HCT116 (cell line): ENCODE measurements around the gene LIMK2. TPM values are rescaled to one million over a fixed set of nuclear protein-coding genes. Genes with fewer than 3 reads are reported as not detected.

ENCODE experiments used
- ATAC-seq: fragments of 200-7000 bp; cut with Tn5 transposase; 2 replicates; pipeline ENCODE4 v1.9.1; 2020; ENCODE audit warnings: mild to moderate bottlenecking, moderate library complexity
- BruUV-seq: library from RNA; stranded (reverse); fragments of 400-500 nt; replicated peaks from 2 replicates; lab custom pipeline; 2021; lab: Mats Ljungman, UMichigan
- CTCF ChIA-PET: fragments of 300-600 bp; sonication (Branson Sonifier 250); formaldehyde crosslinking; loops from one replicate; lab custom pipeline; 2021; ENCODE audit warnings: antibody characterized with exemption; lab: Charles Lee
- POLR2A ChIA-PET: fragments of 300-600, 350-600 bp; sonication (Branson Sonifier 250); formaldehyde crosslinking; loops from one replicate; lab custom pipeline; 2021; ENCODE audit warnings: antibody characterized with exemption; lab: Charles Lee
- RAD21 ChIA-PET, 2 experiments: fragments of 300-600 bp; sonication (Branson Sonifier 250); formaldehyde crosslinking; loops; one replicate each; lab custom pipeline; 2023; ENCODE audit warnings: low total read pairs in 2 of 2; ENCODE audit not compliant: uncharacterized antibody in 2 of 2, unreplicated experiment in 2 of 2, low non-redundant PET in 1 of 2; lab: Charles Lee
- DNase-seq: peaks from one replicate; pipeline ENCODE4 v3.0.0-alpha.2; 2010; ENCODE audit warnings: low read depth, low spot score
- H2AFZ ChIP-seq: fragments of 200-600 bp; shearing (Covaris generic), sonication (generic); 2 replicates; pipeline ENCODE4 v1.6.1; 2017; ENCODE audit warnings: low read depth, mixed run types, mixed read lengths, antibody characterized with exemption, low read length; ENCODE audit not compliant: poor library complexity, severe bottlenecking
- H3K27ac ChIP-seq: 2 replicates; pipeline ENCODE4 v1.5.1; 2012; ENCODE audit warnings: low read depth, low read length
- H3K27me3 ChIP-seq: fragments of 200-600 bp; sonication (generic); 2 replicates; pipeline ENCODE4 v1.6.1; 2016; ENCODE audit warnings: mixed run types, low read length, mixed read lengths; ENCODE audit not compliant: insufficient read depth
- H3K36me3 ChIP-seq, 2 experiments: fragments of 200-500 bp in 1 of 2; fragments of 200-600 bp in 1 of 2; sonication (Bioruptor generic) in 1 of 2; sonication (generic) in 1 of 2; 2 replicates each; pipeline versions ENCODE4 v1.5.1 to v1.6.1; 2014 to 2016; ENCODE audit warnings: low read length in 2 of 2, inconsistent platforms in 1 of 2, mixed read lengths in 1 of 2, mixed run types in 1 of 2; ENCODE audit not compliant: insufficient read depth in 2 of 2, control insufficient read depth in 1 of 2
- H3K4me1 ChIP-seq, 2 experiments: fragments of 200-600 bp in 1 of 2; sonication (generic) in 1 of 2; 2 replicates each; pipeline versions ENCODE4 v1.5.1 to v1.6.1; 2012 to 2017; ENCODE audit warnings: low read length in 2 of 2, inconsistent platforms in 1 of 2, mild to moderate bottlenecking in 1 of 2, mixed read lengths in 1 of 2, mixed run types in 1 of 2, moderate library complexity in 1 of 2; ENCODE audit not compliant: insufficient read depth in 2 of 2, control insufficient read depth in 1 of 2
- H3K4me2 ChIP-seq: fragments of 200-600 bp; sonication (generic); 2 replicates; pipeline ENCODE4 v1.6.1; 2017; ENCODE audit warnings: mixed run types, low read length, mixed read lengths
- H3K4me3 ChIP-seq, 2 experiments: fragments of 200-600 bp in 1 of 2; sonication (generic) in 1 of 2; replicated peaks in 1 of 2; 2 replicates each; pipeline ENCODE4 v1.5.1; 2011 to 2016; ENCODE audit warnings: low read length in 2 of 2, control low read depth in 1 of 2, low read depth in 1 of 2, mild to moderate bottlenecking in 1 of 2, mixed read lengths in 1 of 2, mixed run types in 1 of 2
- H3K79me2 ChIP-seq: fragments of 200-600 bp; sonication (generic); 2 replicates; pipeline ENCODE4 v1.6.1; 2017; ENCODE audit warnings: mild to moderate bottlenecking, mixed run types, low read length, moderate library complexity, mixed read lengths; ENCODE audit not compliant: insufficient read depth
- H3K9ac ChIP-seq: fragments of 200-600 bp; sonication (generic); 2 replicates; pipeline ENCODE4 v1.6.1; 2016; ENCODE audit warnings: low read length, mixed read lengths
- H3K9me2 ChIP-seq: fragments of 200-600 bp; sonication (generic), shearing (Covaris generic); 2 replicates; pipeline ENCODE4 v1.6.1; 2017; ENCODE audit warnings: mixed run types, mild to moderate bottlenecking, moderate library complexity; ENCODE audit not compliant: insufficient read depth
- H3K9me3 ChIP-seq, 2 experiments: fragments of 200-500 bp in 1 of 2; fragments of 200-600 bp in 1 of 2; sonication (Bioruptor generic) in 1 of 2; sonication (generic) in 1 of 2; 2 replicates each; pipeline ENCODE4 v1.6.1; 2014 to 2017; ENCODE audit warnings: low read length in 2 of 2, mixed read lengths in 2 of 2, inconsistent platforms in 1 of 2, low read depth in 1 of 2, mild to moderate bottlenecking in 1 of 2, mixed run types in 1 of 2, moderate library complexity in 1 of 2; ENCODE audit not compliant: control insufficient read depth in 1 of 2, insufficient read depth in 1 of 2
- H4K20me1 ChIP-seq: fragments of 200-600 bp; sonication (generic), shearing (Covaris generic); 2 replicates; pipeline ENCODE4 v1.6.1; 2017; ENCODE audit warnings: mixed run types, mild to moderate bottlenecking, moderate library complexity; ENCODE audit not compliant: insufficient read depth
- ATF3 ChIP-seq: IDR thresholded peaks from 2 replicates; pipeline ENCODE4 v1.6.1; 2012
- CEBPB ChIP-seq: IDR thresholded peaks from 2 replicates; pipeline ENCODE4 v1.6.1; 2012; ENCODE audit warnings: low read depth
- ELF1 ChIP-seq: IDR thresholded peaks from 2 replicates; pipeline ENCODE4 v1.6.1; 2012; ENCODE audit warnings: low read depth, borderline replicate concordance
- EZH2 ChIP-seq: fragments of 200-600 bp; sonication (generic); IDR thresholded peaks from 2 replicates; pipeline ENCODE4 v1.6.1; 2017; ENCODE audit warnings: antibody characterized with exemption, mixed run types
- POLR2A ChIP-seq: IDR thresholded peaks from 2 replicates; pipeline ENCODE4 v1.7.0; 2011; ENCODE audit warnings: borderline replicate concordance; ENCODE audit not compliant: insufficient read depth, insufficient read length; ENCODE audit errors: extremely low read depth
- POLR2AphosphoS5 ChIP-seq: IDR thresholded peaks from 2 replicates; pipeline ENCODE4 v1.6.1; 2011; ENCODE audit warnings: mild to moderate bottlenecking, low read depth, low read length, moderate library complexity
- SIN3A ChIP-seq: IDR thresholded peaks from 2 replicates; pipeline ENCODE4 v1.6.1; 2012; ENCODE audit warnings: low read depth
- SP1 ChIP-seq: IDR thresholded peaks from 2 replicates; pipeline ENCODE4 v1.6.1; 2012; ENCODE audit warnings: low read depth
- SRF ChIP-seq: IDR thresholded peaks from 2 replicates; pipeline ENCODE4 v1.6.1; 2012; ENCODE audit warnings: low read depth
- YY1 ChIP-seq: IDR thresholded peaks from 2 replicates; pipeline ENCODE4 v1.6.1; 2011; ENCODE audit warnings: low read length, low read depth, moderate library complexity, mild to moderate bottlenecking; ENCODE audit not compliant: insufficient replicate concordance; ENCODE audit errors: extremely low read depth
- ZBTB33 ChIP-seq: IDR thresholded peaks from 2 replicates; pipeline ENCODE4 v1.6.1; 2011; ENCODE audit warnings: mild to moderate bottlenecking, low read length, moderate library complexity; ENCODE audit not compliant: insufficient replicate concordance; ENCODE audit errors: extremely low read depth
- intact Hi-C: fragments of 100-400 bp; cut with micrococcal nuclease; formaldehyde crosslinking; loops from 2 replicates; pipeline ENCODE4 v1.10.0; 2022
- total RNA-seq: library from RNA; stranded (reverse); gene quantifications from one replicate; pipeline ENCODE4 v1.2.1, GENCODE V29; 2021; ENCODE audit not compliant: unreplicated experiment

LIMK2 gene
- total RNA-seq, 1 experiment from 2014 or later: 21.9 TPM

- intact Hi-C loops: no loop called here
- Histone ChIP-seq H3K4me1 (peaks cover 5 to 11% of the 10 kb centered on the region in 2 experiments; a peak in 3 of 4 replicates), H3K79me2 (no peaks in the 10 kb centered on the region), H4K20me1 (no peaks in the 10 kb centered on the region), H3K9me2 (no peaks in the 10 kb centered on the region), H3K9me3 (no peaks in the 10 kb centered on the region), H3K27ac (no peak overlapping the region), H3K36me3 (no peaks in the 10 kb centered on the region), H3K9ac (no peak overlapping the region), H3K4me3 (no peak overlapping the region), H3K27me3 (no peaks in the 10 kb centered on the region), H2AFZ (no peak overlapping the region), H3K4me2 (no peak overlapping the region)
- DNase-seq: no peak
- no TSS peak for BruUV-seq
- CTCF ChIA-PET: interaction anchor here (0.6 to 2.8 kb wide), 3 partner anchors 12 to 203 kb away, joined by 3 to 11 read pairs (median 3); partner anchors contain the start of gene SMTN
- POLR2A ChIA-PET: no interaction called here
- RAD21 ChIA-PET: no interaction called here
- TF ChIP-seq ELF1: no peak
- TF ChIP-seq EZH2: no peak
- no peak for TF ChIP-seq SRF
- TF ChIP-seq POLR2AphosphoS5: no peak
- no peak for TF ChIP-seq SIN3A
- TF ChIP-seq SP1: no peak
- TF ChIP-seq CEBPB: no peak
- TF ChIP-seq POLR2A: no peak
- no peak for TF ChIP-seq YY1
- TF ChIP-seq ATF3: no peak
- TF ChIP-seq ZBTB33: no peak
- ATAC-seq: no peak
These were observed 72.4 kb downstream of the LIMK2 start for GRCh38 chr22:31284281-31285155.
